Neural cell (in vitro differentiated cells): ENCODE data around the gene CGB7.
"Not testable (repeated sequence)": the region's sequence is repeated elsewhere in the genome, so short reads cannot be mapped to it uniquely, and the experiment has no call there.

Experiments used
- CTCF ChIP-seq: fragments of 450-650 bp; IDR thresholded peaks from 2 replicates; pipeline ENCODE4 v1.5.1; 2014; ENCODE audit warnings: antibody characterized with exemption, mild to moderate bottlenecking, moderate library complexity; ENCODE audit not compliant: poor library complexity, severe bottlenecking
- EP300 ChIP-seq: fragments of 450-650 bp; conservative IDR thresholded peaks from 2 replicates; pipeline ENCODE4 v1.6.1; 2014; ENCODE audit warnings: antibody characterized with exemption, mild to moderate bottlenecking, moderate library complexity; ENCODE audit not compliant: poor library complexity, severe bottlenecking
- MXI1 ChIP-seq: fragments of 450-650 bp; conservative IDR thresholded peaks from 2 replicates; pipeline ENCODE4 v1.6.1; 2014; ENCODE audit warnings: antibody characterized with exemption, mild to moderate bottlenecking; ENCODE audit not compliant: poor library complexity, severe bottlenecking
- POLR2AphosphoS5 ChIP-seq: IDR thresholded peaks from 2 replicates; pipeline ENCODE4 v1.6.1; 2012

- TF ChIP-seq EP300, POLR2AphosphoS5, CTCF, MXI1: not testable (repeated sequence)
Observed at GRCh38 chr19:49029749-49030148, 27.8 kb downstream of the CGB7 start.
